ENCODE measurements around the gene USP12.

USP12 gene

DNA sequence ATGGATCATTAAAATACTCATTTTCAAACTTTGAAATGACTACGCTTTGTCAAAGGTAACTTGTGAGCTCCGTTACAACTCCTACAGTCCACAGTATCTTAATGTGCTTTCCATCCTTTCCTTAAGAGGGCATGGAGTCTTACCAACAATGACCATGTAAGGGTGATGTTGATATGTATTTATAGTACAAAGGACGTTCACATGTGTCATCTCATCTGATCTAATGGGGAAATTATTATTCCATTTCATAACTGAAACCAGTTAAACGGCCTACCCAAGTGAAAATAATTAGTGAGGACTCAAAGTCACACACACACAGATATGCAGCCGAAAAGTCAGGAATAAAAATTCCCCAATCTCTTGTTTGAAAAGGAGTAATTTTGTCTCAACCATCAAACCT lies 9.6 kb downstream of the USP12 start:
- TF ChIP-seq, protein P1, sequence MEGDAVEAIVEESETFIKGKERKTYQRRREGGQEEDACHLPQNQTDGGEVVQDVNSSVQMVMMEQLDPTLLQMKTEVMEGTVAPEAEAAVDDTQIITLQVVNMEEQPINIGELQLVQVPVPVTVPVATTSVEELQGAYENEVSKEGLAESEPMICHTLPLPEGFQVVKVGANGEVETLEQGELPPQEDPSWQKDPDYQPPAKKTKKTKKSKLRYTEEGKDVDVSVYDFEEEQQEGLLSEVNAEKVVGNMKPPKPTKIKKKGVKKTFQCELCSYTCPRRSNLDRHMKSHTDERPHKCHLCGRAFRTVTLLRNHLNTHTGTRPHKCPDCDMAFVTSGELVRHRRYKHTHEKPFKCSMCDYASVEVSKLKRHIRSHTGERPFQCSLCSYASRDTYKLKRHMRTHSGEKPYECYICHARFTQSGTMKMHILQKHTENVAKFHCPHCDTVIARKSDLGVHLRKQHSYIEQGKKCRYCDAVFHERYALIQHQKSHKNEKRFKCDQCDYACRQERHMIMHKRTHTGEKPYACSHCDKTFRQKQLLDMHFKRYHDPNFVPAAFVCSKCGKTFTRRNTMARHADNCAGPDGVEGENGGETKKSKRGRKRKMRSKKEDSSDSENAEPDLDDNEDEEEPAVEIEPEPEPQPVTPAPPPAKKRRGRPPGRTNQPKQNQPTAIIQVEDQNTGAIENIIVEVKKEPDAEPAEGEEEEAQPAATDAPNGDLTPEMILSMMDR (IDR thresholded peaks at IDR 0.05; ENCODE audit: low read depth, low read length): no peak
- no peaks in the 10 kb centered on the region for H3K9me3 ChIP-seq (ENCODE audit: severe bottlenecking)
- H3K4me3 ChIP-seq (ENCODE audit: low read depth, low read length): no peak overlapping the region
- DNase-seq: no peak
- no peaks in the 10 kb centered on the region for H3K36me3 ChIP-seq
- H3K27me3 ChIP-seq (ENCODE audit: insufficient read depth, low read depth, severe bottlenecking): no peaks in the 10 kb centered on the region
- no peak overlapping the region for H3K27ac ChIP-seq

GRCh38 chr13:27161423-27161822 lies 10.2 kb downstream of the USP12 start:
- no peak for DNase-seq
- no peaks in the 10 kb centered on the region for H3K36me3 ChIP-seq
- no peak overlapping the region for H3K27ac ChIP-seq
- TF ChIP-seq, protein P1 (IDR thresholded peaks at IDR 0.05; ENCODE audit: low read depth, low read length): no peak
- no peaks in the 10 kb centered on the region for H3K27me3 ChIP-seq (ENCODE audit: insufficient read depth, low read depth, severe bottlenecking)
- H3K9me3 ChIP-seq (ENCODE audit: severe bottlenecking): no peaks in the 10 kb centered on the region
- no peak overlapping the region for H3K4me3 ChIP-seq (ENCODE audit: low read depth, low read length)

DNA sequence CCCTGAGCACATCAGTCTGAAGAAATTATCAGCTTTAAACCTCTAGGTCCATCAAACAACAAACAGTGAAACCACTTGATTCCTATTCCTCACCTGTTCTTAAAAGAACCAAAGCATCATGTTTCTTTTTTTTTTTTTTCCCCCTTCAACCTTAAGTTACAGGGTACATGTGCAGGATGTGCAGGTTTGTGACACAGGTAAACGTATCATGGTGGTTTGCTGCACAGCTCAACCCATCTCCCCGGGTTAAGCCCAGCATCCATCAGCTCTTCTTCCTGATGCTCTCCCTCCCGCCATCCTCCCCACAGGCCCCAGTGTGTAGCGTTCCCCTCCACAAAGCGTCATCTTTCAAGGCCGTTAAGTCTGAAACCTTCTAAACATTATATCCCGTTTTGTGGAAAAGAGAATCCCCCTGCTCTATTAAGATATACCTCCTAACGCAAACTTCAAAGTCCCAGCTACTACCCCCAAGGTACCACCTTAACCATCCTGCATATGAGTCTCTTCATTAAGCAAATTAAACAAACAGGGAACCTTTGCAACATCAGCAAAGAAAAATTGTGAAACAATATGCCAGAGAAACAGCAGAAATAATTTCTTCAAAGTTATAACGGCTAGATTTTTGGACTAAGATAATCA lies 10.8 kb downstream of the USP12 start:
- H3K9me3 ChIP-seq (ENCODE audit: severe bottlenecking): no peaks in the 10 kb centered on the region
- H3K27ac ChIP-seq: no peak overlapping the region
- no peaks in the 10 kb centered on the region for H3K27me3 ChIP-seq (ENCODE audit: insufficient read depth, low read depth, severe bottlenecking)
- H3K4me3 ChIP-seq (ENCODE audit: low read depth, low read length): no peak overlapping the region
- H3K36me3 ChIP-seq: no peaks in the 10 kb centered on the region
- TF ChIP-seq, protein P1 (IDR thresholded peaks at IDR 0.05; ENCODE audit: low read depth, low read length): no peak
- no peak for DNase-seq

DNA sequence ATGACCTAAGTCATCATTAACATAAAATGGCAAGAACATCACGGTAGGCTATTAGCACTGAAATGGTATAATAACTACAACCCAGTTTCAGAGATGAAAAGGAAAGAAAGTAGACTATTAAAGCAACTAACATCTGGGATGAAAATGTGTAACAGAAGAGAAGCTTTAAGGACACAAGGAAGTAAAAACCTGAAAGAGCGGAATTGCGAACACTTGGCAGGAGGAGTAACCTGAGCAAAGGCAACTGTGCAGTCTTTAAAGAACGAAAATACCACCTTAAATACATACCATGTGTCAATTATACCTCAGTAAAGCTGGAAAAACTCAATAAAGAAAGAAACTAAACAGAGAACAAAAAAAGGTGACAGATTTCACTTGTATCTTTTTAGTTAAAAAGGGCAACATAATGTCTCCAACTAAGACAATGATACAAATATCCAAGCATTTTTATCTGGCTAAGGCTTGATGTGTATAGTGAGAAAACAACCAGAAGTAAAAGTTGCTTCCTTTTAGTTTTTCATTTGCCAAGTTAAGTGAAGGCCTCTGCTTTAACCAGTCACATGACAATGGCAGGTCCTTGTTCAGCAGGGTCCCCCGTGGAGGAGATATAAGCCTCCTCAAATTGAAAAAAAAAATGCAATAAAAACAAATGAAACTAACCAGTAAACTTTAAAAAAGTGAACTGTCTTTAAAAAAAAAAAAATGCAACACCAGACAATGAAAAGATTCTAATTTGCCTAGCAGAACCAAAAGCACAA lies 11.6 kb downstream of the USP12 start:
- Histone ChIP-seq H3K27me3 (ENCODE audit: insufficient read depth, low read depth, severe bottlenecking) (no peaks in the 10 kb centered on the region), H3K4me3 (ENCODE audit: low read depth, low read length) (no peak overlapping the region), H3K27ac (no peak overlapping the region), H3K9me3 (ENCODE audit: severe bottlenecking) (no peaks in the 10 kb centered on the region), H3K36me3 (no peaks in the 10 kb centered on the region)
- TF ChIP-seq, protein P1 (IDR thresholded peaks at IDR 0.05; ENCODE audit: low read depth, low read length): no peak
- no peak for DNase-seq

DNA sequence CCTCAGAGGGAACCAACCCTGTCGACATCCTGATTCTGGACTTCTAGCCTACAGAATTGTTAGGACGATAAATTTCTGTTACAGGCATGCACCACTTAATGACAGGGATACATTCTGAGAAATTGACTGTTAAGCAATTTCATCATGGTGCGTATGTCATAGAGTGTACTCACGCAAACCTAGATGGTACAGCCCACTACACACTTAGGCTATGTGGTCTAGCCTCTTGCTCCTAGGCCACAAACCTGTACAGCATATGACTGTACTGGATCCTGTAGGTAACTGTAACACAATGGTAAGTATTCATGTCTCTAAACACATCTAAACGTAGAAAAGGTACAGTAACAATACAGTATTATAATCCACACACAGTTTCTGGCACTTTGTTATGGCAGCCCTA lies 13.3 kb downstream of the USP12 start:
- Histone ChIP-seq H3K27ac (no peak overlapping the region), H3K9me3 (ENCODE audit: severe bottlenecking) (no peaks in the 10 kb centered on the region), H3K36me3 (no peaks in the 10 kb centered on the region), H3K4me3 (ENCODE audit: low read depth, low read length) (no peak overlapping the region), H3K27me3 (ENCODE audit: insufficient read depth, low read depth, severe bottlenecking) (no peaks in the 10 kb centered on the region)
- DNase-seq: no peak
- TF ChIP-seq, protein P1 (IDR thresholded peaks at IDR 0.05; ENCODE audit: low read depth, low read length): no peak
